Heart left ventricle (tissue), 16 donors: ENCODE results near the gene SYP. TPM values are rescaled to one million over a fixed set of nuclear protein-coding genes. Genes with fewer than 3 reads are reported as not detected.

Experiments used
- ATAC-seq, 4 donors: fragments of 200-7000 bp; cut with Tn5 transposase; one replicate each; pipeline ENCODE4 v1.9.1; 2020 to 2022; ENCODE audit warnings: moderate library complexity in 4 of 4, mild to moderate bottlenecking in 3 of 4, moderate number of reproducible peaks in 1 of 4
- DNase-seq, 5 donors: peaks; one replicate each; pipeline ENCODE4 v3.0.0-alpha.2; 2020
- H3K27ac ChIP-seq, 12 donors: fragments of 200-600 bp; sonication (generic) in 4 of 12; one replicate each; pipeline versions ENCODE4 v1.5.0 to v1.8.0; 2016 to 2022; ENCODE audit warnings: mild to moderate bottlenecking in 2 of 12
- H3K27me3 ChIP-seq, 9 donors: fragments of 200-600 bp; sonication (generic) in 2 of 9; one replicate each; pipeline versions ENCODE4 v1.5.1 to v1.8.0; 2016 to 2022; ENCODE audit warnings: mild to moderate bottlenecking in 3 of 9
- H3K36me3 ChIP-seq, 9 donors: fragments of 200-600 bp; sonication (generic) in 2 of 9; one replicate each; pipeline versions ENCODE4 v1.5.0 to v1.8.0; 2018 to 2022; ENCODE audit warnings: mild to moderate bottlenecking in 2 of 9
- H3K4me1 ChIP-seq, 12 donors: fragments of 200-600 bp; sonication (generic) in 4 of 12; one replicate each; pipeline versions ENCODE4 v1.5.0 to v1.8.0; 2016 to 2022; ENCODE audit warnings: mild to moderate bottlenecking in 3 of 12
- H3K4me3 ChIP-seq, 12 donors: fragments of 200-600 bp; sonication (generic) in 4 of 12; one replicate each; pipeline versions ENCODE4 v1.5.0 to v1.8.0; 2017 to 2022; ENCODE audit warnings: mild to moderate bottlenecking in 9 of 12, moderate library complexity in 4 of 12
- H3K9me3 ChIP-seq, 12 donors: fragments of 200-600 bp; sonication (generic) in 4 of 12; one replicate each; pipeline versions ENCODE4 v1.5.0 to v1.8.0; 2016 to 2022; ENCODE audit warnings: mild to moderate bottlenecking in 1 of 12
- POLR2A ChIP-seq, 2 donors: fragments of 450-650 bp; IDR thresholded peaks; one replicate each; pipeline ENCODE4 v1.6.1; 2017; ENCODE audit warnings: antibody characterized with exemption in 2 of 2, mild to moderate bottlenecking in 2 of 2, moderate library complexity in 2 of 2
- WGBS, 4 donors: extraction: QIAGEN DNeasy Blood & Tissue Kit in 2 of 4; methylation state at CpG; one replicate each; pipeline versions ENCODE4 v1.1.5 to v1.1.7; 2013 to 2018; 5-methylcytosine and 5-hydroxymethylcytosine counted together
- intact Hi-C, 10 donors: fragments of 100-400 bp; cut with DNase I; formaldehyde crosslinking; loops; one replicate each; pipeline versions ENCODE4 v1.11.1 to v1.14.2; 2022
- polyA plus RNA-seq, 2 donors: library from polyadenylated mRNA; stranded (reverse); fragments of 200-250 nt; gene quantifications; one replicate each; pipeline ENCODE4 v1.2.3, GENCODE V29; 2013
- total RNA-seq, 9 donors: library from RNA; depleted of rRNA in 2 of 9; stranded (reverse); fragments of >200 nt in 2 of 9; fragmentation: NEBNext Ultra II Directional in 3 of 9; extraction: Animal tissue kit (Norgen Biotek cat#: 25700) in 3 of 9; gene quantifications; one replicate each; pipeline versions ENCODE4 v1.1.0 to v1.2.4, GENCODE V29; 2016 to 2023
- TF ChIP-seq, protein P1 (sequence below), 12 donors: fragments of 200-600 bp; sonication (generic) in 4 of 12; IDR thresholded peaks; one replicate each; pipeline versions ENCODE4 v1.5.0 to v1.8.0; 2018 to 2022; ENCODE audit warnings: antibody characterized with exemption in 12 of 12, mild to moderate bottlenecking in 5 of 12
- donor health status: ischemic (EF 13 %, LVEDD 7.1; RV severe dilation, severe dysfunction).
- donor health status: healthy with polysubstance abuse.
- donor health status: DM: no; HTN: yes; CAD: no.
- donor health status: DM: no; HTN: no; CAD: no.
- donor health status: ischemic (EF 25% LVEDD 6.9; RV normal size, moderate dysfunction).
- donor health status: ischemic (EF 25% LVEDD 5.7; RV mildly dilated, moderate dysfunction).
- donor health status: healthy.
- donor health status: DM: yes; HTN: yes; CAD: no.
- donor health status: ischemic (EF 35%, LVEDD 5.7; RV mildly dilated, moderate dysfunction).
- donor health status: nonischemic (EF 11% LVEDD 7.7; RV severe dilation, severe dysfunction).
- donor health status: DM: yes; HTN: yes; CAD: no.
- donor health status: PGD.
- donor health status: ischemic (EF 29% LVEDD 5.4; RV normal size, mild dysfunction).
- donor health status: nonischemic (EF 23%, LVEDD 6.1; RV moderate dilation, normal function).

Gene SYP
- total and polyA plus RNA-seq, 11 donors: 0.49 to 3.7 (median 1.3) TPM

DNA sequence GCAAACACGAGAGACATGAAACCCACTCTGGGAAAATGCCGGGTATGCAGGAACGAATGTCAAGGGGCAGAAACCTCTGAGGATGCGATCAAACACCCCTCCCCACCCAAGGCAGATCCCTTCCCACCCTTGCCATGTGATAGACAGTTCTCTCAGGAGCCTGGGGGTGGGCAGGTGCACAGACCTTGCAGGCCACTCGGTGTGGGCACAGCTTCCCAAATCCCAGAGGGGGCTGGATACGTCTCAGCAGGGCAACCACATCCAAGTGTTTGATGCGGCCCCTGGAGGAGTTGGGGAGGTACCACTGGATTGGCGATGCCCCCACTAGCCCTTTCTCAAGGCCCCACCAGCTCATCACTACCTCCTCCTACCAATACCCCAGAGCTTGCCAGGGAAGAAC, 10.4 kb upstream of the SYP start:
- H3K27me3 ChIP-seq: peaks cover 0 to 5% (median 0%) of the 10 kb centered on the region in 9 donors
- DNase-seq (no peak), ATAC-seq (no peak)
- no peaks in the 10 kb centered on the region for H3K36me3 ChIP-seq
- no peaks in the 10 kb centered on the region for H3K9me3 ChIP-seq
- no peak for TF ChIP-seq POLR2A (IDR thresholded peaks at IDR 0.05)
- TF ChIP-seq, protein P1, sequence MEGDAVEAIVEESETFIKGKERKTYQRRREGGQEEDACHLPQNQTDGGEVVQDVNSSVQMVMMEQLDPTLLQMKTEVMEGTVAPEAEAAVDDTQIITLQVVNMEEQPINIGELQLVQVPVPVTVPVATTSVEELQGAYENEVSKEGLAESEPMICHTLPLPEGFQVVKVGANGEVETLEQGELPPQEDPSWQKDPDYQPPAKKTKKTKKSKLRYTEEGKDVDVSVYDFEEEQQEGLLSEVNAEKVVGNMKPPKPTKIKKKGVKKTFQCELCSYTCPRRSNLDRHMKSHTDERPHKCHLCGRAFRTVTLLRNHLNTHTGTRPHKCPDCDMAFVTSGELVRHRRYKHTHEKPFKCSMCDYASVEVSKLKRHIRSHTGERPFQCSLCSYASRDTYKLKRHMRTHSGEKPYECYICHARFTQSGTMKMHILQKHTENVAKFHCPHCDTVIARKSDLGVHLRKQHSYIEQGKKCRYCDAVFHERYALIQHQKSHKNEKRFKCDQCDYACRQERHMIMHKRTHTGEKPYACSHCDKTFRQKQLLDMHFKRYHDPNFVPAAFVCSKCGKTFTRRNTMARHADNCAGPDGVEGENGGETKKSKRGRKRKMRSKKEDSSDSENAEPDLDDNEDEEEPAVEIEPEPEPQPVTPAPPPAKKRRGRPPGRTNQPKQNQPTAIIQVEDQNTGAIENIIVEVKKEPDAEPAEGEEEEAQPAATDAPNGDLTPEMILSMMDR (IDR thresholded peaks at IDR 0.05): no peak
- no peak overlapping the region for H3K4me3 ChIP-seq
- WGBS, 4 donors: 70 to 77% (median 73%) methylated on average over 6 to 8 of the region's 8 CpGs
- H3K27ac ChIP-seq: no peak overlapping the region
- H3K4me1 ChIP-seq: no peaks in the 10 kb centered on the region
- intact Hi-C loops: no loop called here

DNA sequence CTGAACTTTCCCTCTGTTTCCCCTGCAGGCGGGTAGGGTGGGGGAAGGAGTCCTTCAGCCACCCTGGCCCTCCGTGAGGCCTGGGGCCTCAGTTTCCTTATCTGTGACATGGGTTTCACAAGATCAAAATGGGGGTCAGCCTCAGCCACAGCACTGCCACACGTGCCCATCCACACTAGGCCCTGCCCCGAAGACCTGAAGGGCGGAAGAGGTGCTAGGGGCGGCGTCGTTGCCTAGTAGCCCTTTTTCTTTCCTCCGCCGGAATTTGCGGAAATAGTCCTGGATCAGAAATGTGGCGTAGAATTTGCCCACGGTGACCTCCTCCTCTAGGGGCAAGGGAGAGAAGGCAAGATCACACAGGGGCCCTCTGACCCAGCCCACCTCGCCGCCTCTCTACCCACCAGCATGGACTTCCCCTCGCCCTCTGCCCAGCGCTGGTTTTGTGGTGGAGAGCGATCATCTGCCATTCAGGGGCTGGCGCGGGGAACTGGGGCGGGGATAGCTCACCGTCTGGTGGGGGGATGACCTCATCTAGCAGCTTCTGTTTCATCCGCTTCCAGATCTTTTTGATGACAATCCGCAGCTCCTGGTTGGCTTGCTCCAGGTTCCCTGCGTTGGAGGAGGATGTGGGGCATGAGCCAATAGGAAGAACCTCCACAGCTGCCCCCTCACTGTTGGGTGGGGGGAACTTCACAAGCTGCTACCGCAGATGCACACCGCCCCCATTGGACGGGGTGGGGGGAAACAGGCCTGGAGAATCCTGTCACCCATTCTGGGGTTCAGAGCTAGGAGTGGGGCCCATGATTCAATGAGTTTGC, 9.7 kb upstream of the SYP start:
- Histone ChIP-seq H3K4me1 (no peaks in the 10 kb centered on the region), H3K4me3 (peak overlapping the region in 6 of 12 donors; percentile 7 to 19 (median 13)), H3K36me3 (no peaks in the 10 kb centered on the region), H3K27ac (no peak overlapping the region), H3K27me3 (peaks cover 0 to 5% (median 0%) of the 10 kb centered on the region in 9 donors), H3K9me3 (no peaks in the 10 kb centered on the region)
- 19 to 47% (median 33%) methylated on average over 23 to 28 of the region's 28 CpGs for WGBS, 4 donors
- intact Hi-C loops: loop anchor here in 1 of 10 donors (10.0 kb wide), 1 partner anchor 55 kb away; the partner anchor contains the start of genes FOXP3 and PPP1R3F
- TF ChIP-seq POLR2A (IDR thresholded peaks at IDR 0.05): no peak
- TF ChIP-seq, protein P1 (IDR thresholded peaks at IDR 0.05): peak in 1 of 12 donors; percentile 7
- ATAC-seq: peak in 1 of 4 donors; percentile 83
- DNase-seq: no peak

DNA sequence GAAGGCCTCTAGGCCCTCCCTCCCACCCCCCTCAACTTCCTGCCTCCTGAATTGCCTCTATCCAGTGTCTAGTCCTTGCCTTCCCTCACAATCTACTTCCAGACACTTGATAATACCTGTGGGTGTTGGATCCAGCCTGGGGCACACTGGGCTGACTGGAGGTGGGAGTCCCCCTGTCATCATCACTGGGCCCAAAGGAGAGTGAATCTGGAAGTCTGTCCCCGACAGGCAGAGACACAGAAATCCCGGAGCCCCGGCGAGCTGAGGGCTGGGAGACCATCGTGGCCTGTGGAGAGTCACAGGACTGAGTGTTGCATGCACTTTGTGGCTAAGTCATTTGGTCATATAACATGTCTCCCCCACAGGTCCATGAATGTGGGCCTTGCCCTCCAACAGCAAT, 8.4 kb upstream of the SYP start:
- Histone ChIP-seq H3K27me3 (peaks cover 0 to 5% (median 0%) of the 10 kb centered on the region in 9 donors), H3K9me3 (no peaks in the 10 kb centered on the region), H3K4me1 (no peaks in the 10 kb centered on the region), H3K36me3 (no peaks in the 10 kb centered on the region), H3K4me3 (no peak overlapping the region), H3K27ac (no peak overlapping the region)
- no peak for TF ChIP-seq POLR2A (IDR thresholded peaks at IDR 0.05)
- TF ChIP-seq, protein P1 (IDR thresholded peaks at IDR 0.05): no peak
- ATAC-seq (no peak), DNase-seq (no peak)
- 85 to 92% (median 88%) methylated on average over 5 of the region's 5 CpGs for WGBS, 4 donors
- intact Hi-C loops: loop anchor here in 1 of 10 donors (10.0 kb wide), 1 partner anchor 56 kb away; the partner anchor contains the start of genes FOXP3 and PPP1R3F

DNA sequence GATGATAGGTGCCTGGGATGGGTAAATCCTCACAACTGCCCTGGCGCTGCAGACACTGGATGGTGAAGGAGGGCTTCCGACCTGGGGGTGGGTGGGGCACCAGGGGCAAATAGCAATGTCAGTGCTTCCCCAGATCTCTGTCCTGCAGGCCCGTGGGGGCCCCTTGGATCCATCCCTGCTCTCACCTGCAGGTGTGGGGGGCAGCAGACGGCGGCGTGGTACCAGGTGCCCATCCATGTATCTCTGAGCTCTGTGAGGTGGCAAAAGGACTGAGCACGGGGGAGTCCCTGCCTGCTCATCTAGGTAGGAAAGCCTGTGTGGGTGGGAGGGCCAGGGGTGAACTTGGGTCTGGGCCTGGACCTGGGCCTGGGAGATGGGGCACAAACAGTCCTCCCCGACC, 6.5 kb upstream of the SYP start:
- Histone ChIP-seq H3K27ac (no peak overlapping the region), H3K9me3 (no peaks in the 10 kb centered on the region), H3K36me3 (no peaks in the 10 kb centered on the region), H3K27me3 (peaks cover 0 to 5% (median 0%) of the 10 kb centered on the region in 9 donors), H3K4me3 (no peak overlapping the region), H3K4me1 (no peaks in the 10 kb centered on the region)
- DNase-seq (no peak), ATAC-seq (no peak)
- 76 to 90% (median 85%) methylated on average over 7 to 8 of the region's 8 CpGs for WGBS, 4 donors
- intact Hi-C loops: loop anchor here in 1 of 10 donors (10.0 kb wide), 1 partner anchor 58 kb away; the partner anchor contains the start of genes FOXP3 and PPP1R3F
- TF ChIP-seq, protein P1 (IDR thresholded peaks at IDR 0.05): no peak
- TF ChIP-seq POLR2A (IDR thresholded peaks at IDR 0.05): no peak
